CD4-positive, alpha-beta T cell (primary cell): Measurements from ENCODE around the gene PRAMEF1. TPM values are rescaled to one million over a fixed set of nuclear protein-coding genes. Genes with fewer than 3 reads are reported as not detected.

Source experiments
- ATAC-seq: fragments of 200-7000 bp; cut with Tn5 transposase; one replicate; pipeline ENCODE4 v1.10.0; 2022; ENCODE audit warnings: mild to moderate bottlenecking; ENCODE audit not compliant: poor library complexity
- CTCF ChIA-PET: fragments of 350-600 bp; sonication (Branson Sonifier 250); formaldehyde crosslinking; loops from one replicate; lab custom pipeline; 2021; ENCODE audit warnings: antibody characterized with exemption, inconsistent platforms; lab: Charles Lee
- POLR2A ChIA-PET: fragments of 350-600 bp; sonication (Branson Sonifier 250); formaldehyde crosslinking; loops from one replicate; lab custom pipeline; 2021; ENCODE audit warnings: antibody characterized with exemption, inconsistent platforms; lab: Charles Lee
- DNase-seq, 14 experiments: peaks; one replicate each; pipeline ENCODE4 v3.0.0-alpha.2; 2013 to 2020; ENCODE audit warnings: mixed read lengths in 2 of 14
- H3K27ac ChIP-seq, 2 donors: one replicate each; pipeline versions ENCODE4 v1.5.1 to v1.7.0; 2013; ENCODE audit warnings: low read length in 2 of 2, low read depth in 1 of 2, mild to moderate bottlenecking in 1 of 2
- H3K27me3 ChIP-seq, 2 experiments: 1 replicate in 1 of 2; 2 replicates in 1 of 2; pipeline versions ENCODE4 v1.6.1 to v1.7.0; 2013; ENCODE audit warnings: low read length in 2 of 2, control low read depth in 1 of 2, mild to moderate bottlenecking in 1 of 2, moderate library complexity in 1 of 2; ENCODE audit not compliant: insufficient read depth in 2 of 2, control insufficient read depth in 1 of 2
- H3K36me3 ChIP-seq: one replicate; pipeline ENCODE4 v1.6.1; 2013; ENCODE audit warnings: low read length, control low read depth; ENCODE audit not compliant: insufficient read depth
- H3K4me1 ChIP-seq: one replicate; pipeline ENCODE4 v1.6.1; 2013; ENCODE audit warnings: low read length, control low read depth; ENCODE audit not compliant: insufficient read depth
- H3K4me3 ChIP-seq: one replicate; pipeline ENCODE4 v1.5.1; 2013; ENCODE audit warnings: mild to moderate bottlenecking, low read length, moderate library complexity
- H3K9me3 ChIP-seq, 2 experiments: 1 replicate in 1 of 2; 2 replicates in 1 of 2; pipeline versions ENCODE4 v1.6.1 to v1.7.0; 2013; ENCODE audit warnings: low read length in 2 of 2, mild to moderate bottlenecking in 2 of 2, control low read depth in 1 of 2, moderate library complexity in 1 of 2; ENCODE audit not compliant: control insufficient read depth in 1 of 2, insufficient read depth in 1 of 2
- H3K27ac Mint-ChIP-seq: one replicate; pipeline ENCODE4 v1.8.0; 2020; ENCODE audit warnings: mixed read lengths
- H3K27me3 Mint-ChIP-seq: one replicate; pipeline ENCODE4 v1.8.0; 2021; ENCODE audit warnings: mixed read lengths
- H3K36me3 Mint-ChIP-seq: one replicate; pipeline ENCODE4 v1.8.0; 2021; ENCODE audit warnings: low read depth, mixed read lengths
- H3K4me1 Mint-ChIP-seq: one replicate; pipeline ENCODE4 v1.8.0; 2021; ENCODE audit warnings: low read depth, mixed read lengths
- H3K4me3 Mint-ChIP-seq: one replicate; pipeline ENCODE4 v1.8.0; 2020; ENCODE audit warnings: mild to moderate bottlenecking, mixed read lengths
- H3K9me3 Mint-ChIP-seq: one replicate; pipeline ENCODE4 v1.8.0; 2020; ENCODE audit warnings: mixed read lengths
- CTCF ChIP-seq: fragments of 200-600 bp; IDR thresholded peaks from one replicate; pipeline ENCODE4 v1.8.0; 2022; ENCODE audit warnings: antibody characterized with exemption, mild to moderate bottlenecking
- intact Hi-C, 2 experiments: fragments of 100-400 bp; cut with DNase I in 1 of 2; cut with micrococcal nuclease in 1 of 2; formaldehyde crosslinking; loops; one replicate each; pipeline versions ENCODE4 v1.15.1 to v1.9.0; 2023 to 2025; cut with DNase I, micrococcal nuclease
- total RNA-seq, 174 experiments: library from RNA in 2 of 174; stranded (reverse) in 2 of 174; gene quantifications; one replicate each; pipeline ENCODE4 v1.2.3 and lab custom pipeline; 2021 to 2026

The PRAMEF1 gene
- total RNA-seq, 2 experiments from 2014 or later = not detected

- POLR2A ChIA-PET = no interaction called here
- Histone ChIP-seq H3K27me3 (peaks cover 4 to 13% of the 10 kb centered on the region in 2 experiments), H3K27ac (no peak overlapping the region), H3K4me1 (no peaks in the 10 kb centered on the region), H3K36me3 (no peaks in the 10 kb centered on the region), H3K9me3 (no peaks in the 10 kb centered on the region), H3K4me3 (no peak overlapping the region)
- Mint-ChIP-seq H3K27me3 (peaks cover 41% of the 10 kb centered on the region), H3K36me3 (no peaks in the 10 kb centered on the region), H3K27ac (no peak overlapping the region), H3K4me3 (no peak overlapping the region), H3K9me3 (no peaks in the 10 kb centered on the region), H3K4me1 (no peaks in the 10 kb centered on the region)
- DNase-seq (no peak), ATAC-seq (no peak)
- TF ChIP-seq CTCF = no peak
- CTCF ChIA-PET = no interaction called here
- intact Hi-C loops = no loop called here
Observed at GRCh38 chr1:12756273-12756672, 34.9 kb upstream of the PRAMEF1 start.

- Mint-ChIP-seq H3K27me3 (peaks cover 41% of the 10 kb centered on the region), H3K4me1 (no peaks in the 10 kb centered on the region), H3K9me3 (no peaks in the 10 kb centered on the region), H3K27ac (no peak overlapping the region), H3K36me3 (no peaks in the 10 kb centered on the region), H3K4me3 (no peak overlapping the region)
- POLR2A ChIA-PET = no interaction called here
- Histone ChIP-seq H3K36me3 (no peaks in the 10 kb centered on the region), H3K4me1 (no peaks in the 10 kb centered on the region), H3K4me3 (no peak overlapping the region), H3K9me3 (no peaks in the 10 kb centered on the region), H3K27me3 (peaks cover 4 to 11% of the 10 kb centered on the region in 2 experiments), H3K27ac (no peak overlapping the region)
- no peak for DNase-seq
- TF ChIP-seq CTCF = no peak
- intact Hi-C loops = no loop called here
- CTCF ChIA-PET = no interaction called here
- ATAC-seq = no peak
Observed at GRCh38 chr1:12756768-12757413, 34.3 kb upstream of the PRAMEF1 start.

- peaks cover 41% of the 10 kb centered on the region for H3K27me3 Mint-ChIP-seq
Observed at GRCh38 chr1:12757836-12758235, 33.4 kb upstream of the PRAMEF1 start.

More at GRCh38 chr1:12757836-12758235, 33.4 kb upstream of the PRAMEF1 start:
- no peak overlapping the region for H3K27ac Mint-ChIP-seq
- no peaks in the 10 kb centered on the region for H3K4me1 Mint-ChIP-seq
- no peaks in the 10 kb centered on the region for H3K9me3 Mint-ChIP-seq
- ATAC-seq = no peak
- DNase-seq = no peak
- Histone ChIP-seq H3K4me3 (no peak overlapping the region), H3K9me3 (no peaks in the 10 kb centered on the region), H3K27me3 (peaks cover 4 to 11% of the 10 kb centered on the region in 2 experiments), H3K4me1 (no peaks in the 10 kb centered on the region), H3K27ac (no peak overlapping the region), H3K36me3 (no peaks in the 10 kb centered on the region)
- ChIA-PET POLR2A (no interaction called here), CTCF (no interaction called here)
- H3K4me3 Mint-ChIP-seq = no peak overlapping the region
- intact Hi-C loops = no loop called here
- no peaks in the 10 kb centered on the region for H3K36me3 Mint-ChIP-seq
- TF ChIP-seq CTCF = no peak
